ENCODE data around the gene MYO9B.

DNA sequence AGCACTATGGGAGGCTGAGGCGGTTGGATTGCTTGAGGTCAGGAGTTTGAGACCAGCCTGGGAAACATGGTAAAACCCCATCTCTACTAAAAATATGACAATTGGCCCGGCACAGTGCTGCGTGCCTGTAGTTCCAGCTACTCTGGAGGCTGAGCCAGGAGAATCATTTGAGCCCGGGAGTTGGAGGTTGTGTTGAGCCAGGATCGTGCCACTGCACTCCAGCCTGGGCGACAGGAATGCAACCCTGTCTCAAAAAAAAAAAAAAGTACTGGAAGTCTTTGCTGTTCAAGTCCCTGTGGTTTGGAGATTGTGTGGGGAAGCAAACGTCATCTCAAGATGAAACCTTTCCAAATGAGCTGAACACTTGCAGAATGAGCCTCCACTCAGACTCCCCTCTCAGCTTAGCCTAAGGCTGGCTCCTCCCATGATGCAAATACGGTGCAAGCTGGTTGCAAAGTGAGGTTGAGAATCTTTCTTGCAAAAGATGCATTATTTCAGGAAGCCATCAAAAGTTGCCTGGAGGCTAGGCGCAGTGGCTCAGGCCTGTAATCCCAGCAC is 46.2 kb downstream of the MYO9B start:
- TF ChIP-seq, protein P1, sequence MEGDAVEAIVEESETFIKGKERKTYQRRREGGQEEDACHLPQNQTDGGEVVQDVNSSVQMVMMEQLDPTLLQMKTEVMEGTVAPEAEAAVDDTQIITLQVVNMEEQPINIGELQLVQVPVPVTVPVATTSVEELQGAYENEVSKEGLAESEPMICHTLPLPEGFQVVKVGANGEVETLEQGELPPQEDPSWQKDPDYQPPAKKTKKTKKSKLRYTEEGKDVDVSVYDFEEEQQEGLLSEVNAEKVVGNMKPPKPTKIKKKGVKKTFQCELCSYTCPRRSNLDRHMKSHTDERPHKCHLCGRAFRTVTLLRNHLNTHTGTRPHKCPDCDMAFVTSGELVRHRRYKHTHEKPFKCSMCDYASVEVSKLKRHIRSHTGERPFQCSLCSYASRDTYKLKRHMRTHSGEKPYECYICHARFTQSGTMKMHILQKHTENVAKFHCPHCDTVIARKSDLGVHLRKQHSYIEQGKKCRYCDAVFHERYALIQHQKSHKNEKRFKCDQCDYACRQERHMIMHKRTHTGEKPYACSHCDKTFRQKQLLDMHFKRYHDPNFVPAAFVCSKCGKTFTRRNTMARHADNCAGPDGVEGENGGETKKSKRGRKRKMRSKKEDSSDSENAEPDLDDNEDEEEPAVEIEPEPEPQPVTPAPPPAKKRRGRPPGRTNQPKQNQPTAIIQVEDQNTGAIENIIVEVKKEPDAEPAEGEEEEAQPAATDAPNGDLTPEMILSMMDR (conservative IDR thresholded peaks at IDR 0.05; ENCODE audit: low read depth, low read length): no peak
- no peak for TF ChIP-seq EZH2 (IDR thresholded peaks at IDR 0.05; ENCODE audit: borderline replicate concordance, low read depth, low read length, poor library complexity, severe bottlenecking)

Measured in A673 (cell line).